OCI-LY1 (cell line): ENCODE results near the gene FHIT.

Experiments
- CTCF ChIP-seq: fragments of 200-600 bp; sonication (generic), shearing (Covaris generic); IDR thresholded peaks from 2 replicates; pipeline ENCODE4 v1.5.1; 2017; ENCODE audit warnings: mild to moderate bottlenecking, antibody characterized with exemption, low read length, moderate library complexity, mixed read lengths
- EZH2 ChIP-seq: fragments of 200-600 bp; sonication (generic), shearing (Covaris generic); IDR thresholded peaks from 2 replicates; pipeline ENCODE4 v1.8.0; 2017; ENCODE audit warnings: borderline replicate concordance, mixed run types, mild to moderate bottlenecking, antibody characterized with exemption, low read length, moderate library complexity, mixed read lengths

DNA sequence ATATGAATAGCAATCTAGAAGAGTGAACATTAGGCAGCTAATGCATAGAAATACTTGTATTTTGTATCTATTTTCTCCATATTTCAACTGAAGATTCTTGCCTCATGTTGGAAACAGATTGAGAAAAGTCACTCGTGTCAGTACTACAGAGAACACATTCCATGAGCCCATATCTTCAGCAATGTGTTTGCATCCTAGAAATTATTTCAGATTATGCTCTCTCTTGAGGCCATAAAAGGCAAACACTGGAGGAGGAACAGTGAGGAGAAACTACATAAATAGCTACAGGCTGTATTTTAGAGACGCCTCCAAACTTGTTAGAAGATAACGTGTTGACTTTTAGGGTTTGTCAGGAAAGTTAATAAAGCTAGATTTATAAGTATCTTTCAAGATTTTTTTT lies 906.9 kb downstream of the FHIT start:
- no peak for TF ChIP-seq CTCF
- no peak for TF ChIP-seq EZH2
